Endometrial microvascular endothelial cells (primary cell): Measurements from ENCODE around the gene RNF168. TPM values are rescaled to one million over a fixed set of nuclear protein-coding genes. Genes with fewer than 3 reads are reported as not detected.
"Not testable (repeated sequence)": the region's sequence is repeated elsewhere in the genome, so short reads cannot be mapped to it uniquely, and the experiment has no call there.

ENCODE experiments used
- in situ Hi-C: cut with HindIII; loops from 2 replicates; pipeline ENCODE4 v1.10.0; 2017; ENCODE audit warnings: low sequenced_read_pairs, low pct_unique_long_range_greater_than_20kb; ENCODE audit errors: inconsistent ontology term
- total RNA-seq: library from RNA; depleted of rRNA; stranded (reverse); fragments of >200 nt; gene quantifications from one replicate; pipeline ENCODE4 v1.2.3, GENCODE V29; 2015; ENCODE audit errors: inconsistent ontology term

The RNF168 gene
- total RNA-seq, 1 donor from 2014 or later: 15.2 TPM

- in situ Hi-C loops: no loop called here
Observed at GRCh38 chr3:196428041-196428440, 75.5 kb downstream of the RNF168 start.

GRCh38 chr3:196424421-196424820, 79.1 kb downstream of the RNF168 start:
- in situ Hi-C loops: not testable (repeated sequence)

- in situ Hi-C loops: no loop called here
Observed at GRCh38 chr3:196423044-196423781, 80.4 kb downstream of the RNF168 start.

GRCh38 chr3:196421668-196422067, 81.9 kb downstream of the RNF168 start:
- in situ Hi-C loops: not testable (repeated sequence)

- in situ Hi-C loops: no loop called here
Observed at GRCh38 chr3:196419386-196419785, 84.2 kb downstream of the RNF168 start.

Other genes starting within 250 kb of the RNF168 start
- gene PCYT1A, start 216.0 kb downstream of the RNF168 start, total RNA-seq: 89.9 TPM
- 5.0 TPM for gene DYNLT2B, start 185.5 kb downstream of the RNF168 start, total RNA-seq
- gene TM4SF19, start 165.4 kb downstream of the RNF168 start, total RNA-seq: not detected
- 12.6 TPM for gene UBXN7, start 71.3 kb downstream of the RNF168 start, total RNA-seq
- gene SMCO1, start 11.6 kb upstream of the RNF168 start, total RNA-seq: not detected
- 11.5 TPM for gene WDR53, start 64.8 kb upstream of the RNF168 start, total RNA-seq
- gene FBXO45, start 64.9 kb upstream of the RNF168 start, total RNA-seq: 21.7 TPM
- gene NRROS, start 135.9 kb upstream of the RNF168 start, total RNA-seq: 5.7 TPM
- gene CEP19, start 208.5 kb upstream of the RNF168 start, total RNA-seq: 1.3 TPM
- 20.8 TPM for gene PIGX, start 208.6 kb upstream of the RNF168 start, total RNA-seq
- gene PAK2, start 236.1 kb upstream of the RNF168 start, total RNA-seq: 78.7 TPM